GM21423 (cell line): ENCODE data around the gene MICU1.
A peak's percentile ranks its signal among the peaks of the same experiment; 100 is the strongest.
"Not testable (repeated sequence)": the region's sequence is repeated elsewhere in the genome, so short reads cannot be mapped to it uniquely, and the experiment has no call there.

Source experiments
- ATAC-seq: cut with Tn5 transposase; IDR thresholded peaks from one replicate; pipeline ENCODE4 v1.9.1; 2021; ENCODE audit warnings: mild to moderate bottlenecking, moderate library complexity; ENCODE audit not compliant: unreplicated experiment

Gene MICU1

GRCh38 chr10:72333112-72334015 is 292.5 kb downstream of the MICU1 start:
- no peak for ATAC-seq

- ATAC-seq = no peak
These were observed 293.3 kb downstream of the MICU1 start for GRCh38 chr10:72332423-72333111.

GRCh38 chr10:72331575-72332422 is 294.1 kb downstream of the MICU1 start:
- peak; percentile 39 for ATAC-seq

GRCh38 chr10:72330069-72330426 is 295.8 kb downstream of the MICU1 start:
- ATAC-seq = no peak

- ATAC-seq = no peak
These were observed 296.4 kb downstream of the MICU1 start for GRCh38 chr10:72329290-72330068.

- no peak for ATAC-seq
These were observed 297.1 kb downstream of the MICU1 start for GRCh38 chr10:72328829-72329204.

- no peak for ATAC-seq
These were observed 297.6 kb downstream of the MICU1 start for GRCh38 chr10:72328045-72328828.

GRCh38 chr10:72326665-72327603 is 298.9 kb downstream of the MICU1 start:
- not testable (repeated sequence) for ATAC-seq

GRCh38 chr10:72325243-72326175 is 300.4 kb downstream of the MICU1 start:
- not testable (repeated sequence) for ATAC-seq

- ATAC-seq = no peak
These were observed 302.1 kb downstream of the MICU1 start for GRCh38 chr10:72323771-72324191.

- no peak for ATAC-seq
These were observed 302.6 kb downstream of the MICU1 start for GRCh38 chr10:72323108-72323749.

GRCh38 chr10:72322280-72323058 is 303.4 kb downstream of the MICU1 start:
- ATAC-seq = no peak

GRCh38 chr10:72322030-72322279 is 303.9 kb downstream of the MICU1 start:
- no peak for ATAC-seq

- ATAC-seq = no peak
These were observed 304.4 kb downstream of the MICU1 start for GRCh38 chr10:72321248-72322029.

- ATAC-seq = peak; percentile 70
These were observed 305.1 kb downstream of the MICU1 start for GRCh38 chr10:72320676-72321247.
